HTR-8/SVneo (cell line): ENCODE data around the gene FRMD5.

Experiments
- DNase-seq: peaks from one replicate; pipeline ENCODE4 v3.0.0; 2011; ENCODE audit warnings: low spot score, mixed read lengths; ENCODE audit not compliant: insufficient read length
- FAIRE-seq: peaks from 2 replicates; lab custom pipeline; 2011; peaks lifted over from hg19 to GRCh38; lab: Jason Lieb, UNC

Gene FRMD5

DNA sequence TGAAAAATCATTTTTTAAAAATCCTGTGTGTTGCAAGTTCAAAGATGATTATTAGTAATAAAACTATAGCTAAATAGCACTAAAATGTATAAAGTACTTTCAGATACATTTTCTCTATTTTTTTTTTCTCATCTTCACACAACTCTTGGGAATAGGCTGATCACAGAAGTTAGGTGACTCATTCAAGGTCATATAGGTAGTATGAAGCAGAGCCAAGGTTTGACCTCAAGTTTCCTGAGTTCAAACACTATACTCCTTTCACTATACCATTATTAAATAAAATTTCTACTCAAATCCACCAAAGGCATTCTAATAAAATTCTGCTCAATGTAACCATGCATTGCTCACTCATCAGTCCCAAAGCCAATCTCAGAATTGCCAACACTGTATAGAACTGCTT, 21.3 kb downstream of the FRMD5 start:
- no peak for DNase-seq
- no peak for FAIRE-seq

DNA sequence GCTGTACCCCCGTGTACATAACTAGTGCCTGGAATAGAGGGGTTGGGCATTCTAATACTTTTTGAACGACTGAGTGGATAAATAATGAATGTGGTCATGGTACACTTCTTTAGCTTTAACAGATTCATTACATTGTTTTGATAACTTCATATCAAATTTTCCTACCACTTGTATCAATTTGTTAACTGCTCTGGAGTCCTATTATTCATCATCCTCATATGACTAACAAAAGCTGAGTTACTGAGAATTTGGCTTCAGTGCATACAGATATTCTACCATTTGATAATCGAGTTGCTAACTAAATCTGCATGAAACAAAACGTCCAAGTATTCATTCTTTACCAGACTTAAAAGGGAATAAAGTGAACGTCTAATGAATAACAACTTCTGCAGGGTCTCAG, 31.7 kb downstream of the FRMD5 start:
- FAIRE-seq, result no peak

DNA sequence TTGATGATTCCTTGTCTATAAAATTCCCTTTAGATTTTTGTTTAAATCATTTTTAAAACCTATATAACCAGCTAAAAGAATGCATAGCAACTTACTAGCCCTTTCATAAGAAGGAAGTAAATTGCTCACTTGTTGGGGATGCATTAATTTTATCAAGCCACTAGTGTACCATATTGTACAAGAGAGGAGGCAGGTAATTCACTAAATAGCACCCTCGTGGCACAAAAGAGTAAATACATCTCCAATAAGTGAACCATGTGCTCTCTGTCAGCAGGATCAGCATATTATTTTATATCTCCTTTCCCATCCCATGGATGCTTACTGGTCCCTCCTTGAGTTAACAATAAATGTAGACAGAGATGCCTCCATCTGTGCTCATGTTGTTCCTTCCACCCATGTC, 34.3 kb downstream of the FRMD5 start:
- FAIRE-seq, result no peak
- DNase-seq, result no peak

More for the DNA sequence above, 31.7 kb downstream of the FRMD5 start:
- DNase-seq, result no peak

DNA sequence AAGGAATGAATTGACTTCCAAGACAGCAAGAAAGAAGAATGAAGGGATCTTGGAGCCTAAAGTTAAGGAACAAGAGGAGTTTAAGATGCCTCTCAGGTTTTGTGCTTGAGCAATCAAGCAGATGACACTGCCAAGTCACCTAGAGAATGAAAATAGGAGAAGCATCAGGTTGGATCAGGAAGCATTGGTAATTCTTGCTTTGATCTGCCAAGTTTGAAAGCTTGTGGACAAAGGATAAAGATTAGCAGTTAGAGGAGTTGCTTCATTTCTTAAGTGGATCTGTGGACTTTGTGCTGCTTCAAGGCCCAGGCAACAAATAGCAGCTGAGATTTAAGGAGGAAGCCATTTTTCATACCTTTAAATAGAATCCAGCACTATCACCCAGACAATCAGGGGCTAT, 35.6 kb downstream of the FRMD5 start:
- FAIRE-seq (no peak), DNase-seq (no peak)

DNA sequence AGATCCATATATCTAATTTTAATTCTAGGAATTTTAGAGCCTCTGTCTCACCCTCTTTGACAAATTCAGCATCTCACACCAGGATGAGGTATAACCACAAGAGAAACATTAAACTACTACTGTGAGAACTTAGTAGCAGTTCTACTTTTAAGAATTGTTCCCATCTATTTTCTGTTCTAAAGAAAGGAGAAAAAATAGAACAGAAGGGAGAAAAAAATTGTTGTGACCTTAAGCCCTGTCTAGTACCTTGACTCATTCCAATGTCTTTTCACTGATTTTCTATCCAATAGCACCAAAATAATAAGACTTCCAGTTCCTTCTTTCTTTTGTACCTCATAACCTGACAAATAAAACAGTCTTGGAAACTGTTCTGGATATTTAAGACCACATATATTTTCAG, 37.0 kb downstream of the FRMD5 start:
- FAIRE-seq, result no peak

DNA sequence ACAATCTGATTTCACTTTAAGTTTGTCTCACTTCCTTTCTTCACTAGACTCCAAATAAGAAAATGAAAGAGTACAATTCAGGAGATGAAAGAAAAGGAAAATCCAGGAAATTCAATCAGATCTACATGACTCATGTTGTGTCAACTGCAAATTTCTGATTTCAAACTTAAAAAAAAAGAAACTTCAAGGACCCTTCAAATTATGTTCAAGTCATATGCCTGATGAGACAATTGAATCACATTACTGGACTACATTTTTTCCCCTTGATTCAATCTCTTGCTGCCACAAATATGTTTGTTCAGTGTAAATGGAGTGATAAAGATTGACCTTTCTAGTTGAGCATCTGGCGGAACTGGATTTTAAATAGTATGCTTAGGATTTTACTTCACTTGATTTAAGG, 37.4 kb downstream of the FRMD5 start:
- no peak for FAIRE-seq
- DNase-seq, result peak; percentile 53

More for the DNA sequence above, 37.0 kb downstream of the FRMD5 start:
- DNase-seq, result no peak

DNA sequence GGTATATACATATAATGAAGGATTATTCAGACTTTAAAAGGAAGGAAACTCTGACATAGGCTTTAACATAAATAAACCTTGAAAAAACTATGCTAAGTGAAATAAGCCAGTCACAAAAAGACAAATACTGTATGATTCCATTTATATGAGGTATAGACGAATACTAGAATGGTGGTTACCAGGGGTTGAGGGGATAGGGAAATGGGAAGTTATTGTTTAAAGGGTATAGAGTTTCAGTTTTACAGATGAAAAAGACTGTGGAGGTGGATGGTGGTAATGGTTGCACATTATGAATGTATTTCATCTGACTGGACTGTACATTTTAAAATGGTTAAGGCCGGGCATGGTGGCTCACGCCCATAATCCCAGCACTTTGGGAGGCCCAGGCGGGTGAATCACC, 41.7 kb downstream of the FRMD5 start:
- FAIRE-seq (no peak), DNase-seq (no peak)

DNA sequence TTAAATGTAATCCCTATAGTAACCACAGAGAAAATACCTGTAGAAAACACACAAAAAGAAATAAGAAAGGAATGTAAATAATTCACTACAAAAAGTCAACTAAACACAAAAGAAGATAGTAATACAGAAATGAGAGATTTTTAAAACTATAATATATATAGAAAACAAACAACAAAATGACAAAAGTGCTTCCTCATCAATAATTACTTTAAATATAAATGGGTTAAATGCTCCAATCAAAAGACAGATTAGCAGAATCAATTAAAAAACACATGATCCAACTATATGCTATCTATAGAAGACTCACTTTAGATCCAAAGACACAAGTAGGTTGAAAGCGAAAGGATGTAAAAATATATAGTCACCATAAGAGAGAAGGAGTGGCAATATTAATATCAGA, 45.8 kb downstream of the FRMD5 start:
- FAIRE-seq, result no peak
- no peak for DNase-seq

DNA sequence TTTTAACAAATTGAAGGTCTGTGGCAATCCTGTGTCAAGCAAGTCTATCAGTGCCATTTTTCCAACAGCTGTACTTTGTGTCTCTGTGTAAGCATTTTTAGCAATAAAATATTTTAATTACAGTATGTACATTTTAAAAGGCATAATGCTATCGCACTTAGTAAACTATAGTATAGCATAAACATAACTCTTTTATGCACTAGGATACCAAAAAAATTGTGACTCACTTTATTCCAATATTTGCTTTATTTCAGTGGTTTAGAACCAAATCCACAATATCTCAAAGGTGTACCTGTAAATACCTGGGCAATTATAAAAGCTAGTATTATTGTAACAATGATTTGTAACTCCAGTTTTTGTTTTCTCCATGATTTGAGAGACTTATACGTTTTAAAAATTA, 46.5 kb downstream of the FRMD5 start:
- DNase-seq (no peak), FAIRE-seq (no peak)

DNA sequence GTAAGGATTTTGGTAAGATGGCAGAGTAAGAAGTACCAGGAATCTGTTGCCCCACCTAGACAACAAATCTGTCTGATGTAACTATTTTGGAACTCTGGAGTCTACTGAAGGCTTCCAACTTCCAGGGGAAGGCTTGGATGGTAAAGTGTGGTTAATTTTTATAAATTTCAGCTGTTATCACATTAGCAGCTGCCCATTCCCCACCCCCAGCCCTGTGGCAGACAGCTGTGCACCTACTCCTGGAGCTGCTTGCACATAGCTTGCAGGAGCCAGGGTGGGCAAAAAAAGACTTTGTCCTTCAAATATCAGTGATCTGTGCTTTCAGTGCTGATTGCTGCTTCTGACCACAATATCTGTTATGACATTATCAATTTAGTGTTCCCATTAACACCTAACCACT, 47.4 kb downstream of the FRMD5 start:
- FAIRE-seq, result no peak
- DNase-seq, result no peak

DNA sequence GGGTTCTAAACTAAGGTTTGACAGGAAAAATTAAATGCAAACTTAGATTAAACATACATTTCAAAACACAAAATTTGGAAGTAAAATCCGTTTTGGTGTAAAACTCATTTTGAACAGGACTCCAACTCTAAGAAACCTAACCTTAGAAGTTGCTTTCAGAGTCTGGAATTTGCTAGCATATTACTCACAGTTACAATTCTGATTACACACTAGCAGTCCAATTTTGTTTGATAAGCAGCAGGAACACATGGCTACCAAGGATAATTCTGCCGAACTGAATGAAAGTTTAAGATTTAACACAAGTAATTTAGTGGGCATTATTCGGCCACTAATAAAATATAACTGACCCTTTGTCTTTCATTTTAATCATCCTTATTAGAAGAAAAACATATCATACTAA, 49.6 kb downstream of the FRMD5 start:
- FAIRE-seq, result no peak
- no peak for DNase-seq

DNA sequence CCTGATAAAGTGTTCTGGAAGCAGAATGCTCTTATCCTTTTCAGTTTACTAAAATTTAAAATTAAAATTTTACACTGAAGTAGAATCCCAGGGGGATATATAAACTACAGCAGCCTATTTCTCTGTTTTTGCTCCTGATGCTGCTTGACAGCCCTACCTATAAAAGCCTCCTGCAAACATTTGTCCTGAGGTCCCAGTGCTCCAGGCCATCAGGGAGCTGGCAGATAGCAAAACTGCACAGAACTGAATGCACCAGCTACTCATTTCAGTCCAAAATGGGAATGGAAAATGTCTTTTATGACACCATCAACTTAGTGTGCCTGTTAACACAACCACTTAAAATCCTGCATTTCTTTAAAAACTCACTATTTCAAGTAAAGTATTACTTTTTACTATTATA, 50.1 kb downstream of the FRMD5 start:
- FAIRE-seq (no peak), DNase-seq (no peak)

DNA sequence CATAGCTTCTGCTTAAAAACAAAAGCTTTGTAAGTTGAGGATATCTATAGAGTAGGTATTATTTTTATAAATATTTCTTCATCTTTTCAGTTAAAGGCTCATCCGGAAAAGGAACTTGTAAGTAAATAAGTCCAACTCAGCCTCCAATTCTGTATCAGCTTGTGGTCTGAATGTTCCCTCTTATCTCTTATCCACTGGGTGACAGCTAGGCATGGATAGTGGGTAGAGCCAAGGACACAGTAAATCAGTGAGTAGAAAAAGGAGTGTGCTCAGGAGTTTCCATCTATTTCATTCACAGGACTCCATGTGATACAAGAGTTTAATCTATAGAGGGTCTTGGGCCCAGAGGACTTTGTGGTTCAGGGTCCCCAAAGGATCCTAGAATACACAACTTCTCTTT, 50.9 kb downstream of the FRMD5 start:
- FAIRE-seq (no peak), DNase-seq (no peak)

DNA sequence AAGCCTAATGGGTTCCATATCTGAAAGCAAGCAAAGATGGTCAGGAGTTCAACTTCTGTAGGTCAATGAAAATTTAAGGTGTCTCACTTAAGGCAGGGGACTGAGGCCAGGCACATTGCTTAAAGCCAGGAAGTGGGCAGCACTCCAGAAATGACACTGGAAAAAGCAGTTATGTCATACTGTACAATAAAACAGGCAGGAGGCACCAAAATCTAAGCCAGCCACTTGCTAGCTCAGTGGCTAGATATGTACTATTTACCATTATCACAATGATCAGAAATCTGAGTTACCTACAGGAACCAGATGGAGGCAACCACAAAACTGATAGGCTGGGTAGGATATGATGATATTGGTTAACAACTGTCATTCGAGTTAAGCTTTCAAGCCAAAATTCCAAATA, 57.3 kb downstream of the FRMD5 start:
- FAIRE-seq (peak; percentile 33), DNase-seq (peak; percentile 18)

DNA sequence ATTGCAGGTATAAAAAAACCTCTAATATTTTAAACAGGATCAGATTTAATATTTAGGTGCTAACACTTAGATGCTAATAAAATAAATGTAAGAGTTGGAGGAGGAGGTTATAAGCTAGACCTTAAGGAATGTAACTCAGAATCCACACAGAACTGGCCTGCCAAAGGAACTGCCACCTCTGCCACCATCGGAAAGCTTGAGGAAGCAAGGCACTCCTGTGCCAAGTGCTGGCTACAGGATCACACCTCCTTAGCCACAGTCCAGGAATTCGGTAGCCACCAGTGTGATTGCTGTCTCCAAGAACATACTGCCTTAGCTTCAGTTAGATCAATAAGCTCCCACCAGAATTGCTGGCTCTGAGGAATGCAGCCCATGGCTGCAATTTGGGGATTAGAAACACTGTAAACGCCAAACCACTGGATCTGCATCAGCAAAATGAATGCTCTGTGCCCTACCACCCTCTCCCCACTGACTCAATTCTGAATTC, 58.0 kb downstream of the FRMD5 start:
- DNase-seq, result no peak
- no peak for FAIRE-seq

DNA sequence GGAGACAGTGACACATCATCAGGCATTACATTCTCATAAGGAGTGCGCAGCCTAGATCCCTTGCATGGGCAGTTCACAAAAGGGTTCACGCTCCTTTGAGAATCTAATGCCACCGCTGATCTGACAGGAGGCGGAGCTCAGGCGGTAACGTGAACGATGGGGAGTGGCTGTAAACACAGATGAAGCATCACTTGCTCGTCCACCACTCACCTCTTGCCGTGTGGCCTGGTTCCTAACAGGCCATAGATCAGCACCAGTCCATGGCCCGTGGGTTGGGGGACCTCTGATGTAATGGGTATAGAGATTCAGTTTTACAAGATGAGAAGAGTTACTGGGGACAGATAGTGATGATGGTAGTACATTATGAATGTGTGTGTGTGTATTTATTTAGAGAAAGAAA, 63.0 kb downstream of the FRMD5 start:
- DNase-seq (no peak), FAIRE-seq (no peak)

DNA sequence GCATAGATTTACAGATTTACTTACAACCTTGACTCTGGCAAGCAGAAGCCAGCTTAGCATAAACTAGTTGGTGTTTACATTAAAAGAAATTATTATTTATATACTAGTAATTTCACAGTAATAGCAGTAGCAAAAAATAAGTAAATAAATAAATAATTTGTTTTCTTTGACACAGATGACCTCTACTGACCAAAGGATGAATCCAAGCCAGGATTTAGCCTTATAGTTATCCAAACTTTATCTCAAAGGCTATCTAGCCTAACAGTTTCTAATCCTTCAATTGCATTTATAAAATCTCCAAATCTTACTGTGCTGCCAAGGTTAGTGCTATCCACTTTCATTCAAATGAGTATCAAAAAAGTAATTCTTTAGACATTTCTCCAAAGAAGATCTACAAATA, 64.3 kb downstream of the FRMD5 start:
- DNase-seq, result no peak
- FAIRE-seq, result no peak

DNA sequence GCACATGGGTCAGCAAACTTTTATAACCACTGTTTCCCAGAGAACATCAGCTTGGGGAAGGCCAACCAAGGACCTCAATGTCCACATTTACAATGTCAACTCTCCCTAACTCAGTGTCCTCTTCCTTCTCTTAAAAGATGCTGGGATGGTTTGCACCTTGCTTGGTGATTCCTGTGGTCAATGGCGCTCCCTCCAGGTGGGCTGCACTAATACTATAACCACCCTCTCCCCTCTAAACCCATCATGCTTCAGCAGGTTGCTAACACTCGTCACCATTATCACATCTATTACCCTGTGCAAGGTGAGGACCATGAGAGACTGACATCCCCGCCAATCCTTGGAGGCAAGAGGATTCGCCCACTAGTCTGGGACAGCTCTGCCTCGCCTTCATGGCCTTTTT, 65.2 kb downstream of the FRMD5 start:
- no peak for FAIRE-seq

DNA sequence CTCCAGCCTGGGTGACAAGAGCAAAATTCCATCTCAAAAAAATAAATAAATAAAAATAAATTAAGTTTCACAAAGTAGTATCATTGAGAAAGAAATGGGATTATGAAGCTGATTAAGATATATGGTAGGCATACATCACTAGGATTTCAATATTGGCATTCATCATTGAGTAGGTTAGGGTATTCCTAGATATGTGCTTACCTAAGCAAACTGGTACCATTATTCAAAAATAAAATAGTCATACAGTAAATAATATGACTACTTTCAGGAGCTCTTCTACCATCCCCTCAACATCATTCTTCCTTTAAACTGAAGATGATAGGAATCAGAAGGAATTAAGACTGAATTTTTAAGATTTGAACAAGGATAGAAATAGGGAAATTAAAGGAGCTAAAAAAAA, 66.6 kb downstream of the FRMD5 start:
- DNase-seq, result no peak
- no peak for FAIRE-seq

More for the DNA sequence above, 65.2 kb downstream of the FRMD5 start:
- DNase-seq, result no peak

DNA sequence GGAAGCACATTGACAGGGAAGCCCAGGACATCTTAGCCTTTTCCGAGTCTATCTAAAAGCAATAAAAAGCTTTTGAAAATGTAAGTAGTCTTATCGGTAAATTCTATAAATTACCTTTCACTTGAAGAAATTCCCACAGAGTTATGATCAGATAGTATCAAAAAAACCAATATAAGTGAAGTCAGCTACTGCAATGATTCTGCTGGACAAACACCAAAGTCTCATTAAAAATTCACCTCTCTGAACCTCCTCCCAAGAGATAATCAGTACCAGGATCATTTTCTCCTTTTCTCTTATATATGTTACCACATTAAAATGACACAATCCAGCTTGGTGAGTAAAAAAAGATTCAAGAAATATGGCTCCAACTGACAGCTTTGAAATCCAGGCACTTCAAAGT, 69.2 kb downstream of the FRMD5 start:
- DNase-seq (no peak), FAIRE-seq (no peak)

DNA sequence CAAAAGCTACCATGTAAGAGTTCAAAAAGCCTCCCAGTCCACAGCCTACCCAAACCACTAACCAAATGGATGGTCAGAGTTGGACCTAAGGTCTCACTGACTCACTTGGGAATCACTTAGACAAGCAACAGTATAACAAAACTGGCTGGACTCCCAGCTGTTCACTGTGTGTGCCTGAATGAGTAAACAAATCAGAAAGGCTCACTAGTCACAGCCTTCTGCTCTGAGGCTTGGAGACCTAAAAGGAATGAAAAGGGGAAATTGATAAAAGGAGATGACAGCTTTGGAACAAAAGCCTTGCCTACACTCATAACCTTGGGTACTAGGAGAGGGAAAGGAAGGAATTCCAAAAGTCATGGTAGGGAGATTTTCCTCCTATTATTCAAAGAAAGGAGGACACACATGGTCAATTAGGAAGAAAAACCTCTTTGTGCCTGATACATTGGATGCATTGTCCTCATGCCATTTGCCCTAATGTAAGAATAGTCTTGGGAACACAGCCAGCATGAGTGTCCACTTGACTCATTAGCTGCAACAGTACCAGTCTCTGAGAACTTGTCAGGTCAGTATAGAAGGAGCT, 92.3 kb downstream of the FRMD5 start:
- DNase-seq (peak; percentile 11), FAIRE-seq (no peak)

DNA sequence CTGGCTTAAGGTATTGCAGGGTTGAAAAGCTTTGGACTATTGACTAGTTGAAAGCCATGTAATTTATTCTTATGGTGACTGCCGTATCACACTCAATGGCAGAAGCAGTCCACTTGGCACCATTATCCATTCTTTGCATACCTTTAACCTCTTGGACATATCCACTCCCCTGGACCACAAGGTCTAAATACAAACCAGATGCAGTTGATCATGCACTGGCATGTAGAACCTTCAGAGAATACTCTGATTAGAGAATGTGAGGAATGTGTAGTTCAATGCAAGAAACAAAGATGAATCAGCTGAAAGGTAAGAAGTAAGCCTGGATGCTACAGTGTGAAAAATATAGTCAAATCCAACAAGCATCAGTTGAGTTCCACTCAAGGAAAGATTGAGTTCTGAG, 93.1 kb downstream of the FRMD5 start:
- DNase-seq (peak; percentile 15), FAIRE-seq (no peak)

DNA sequence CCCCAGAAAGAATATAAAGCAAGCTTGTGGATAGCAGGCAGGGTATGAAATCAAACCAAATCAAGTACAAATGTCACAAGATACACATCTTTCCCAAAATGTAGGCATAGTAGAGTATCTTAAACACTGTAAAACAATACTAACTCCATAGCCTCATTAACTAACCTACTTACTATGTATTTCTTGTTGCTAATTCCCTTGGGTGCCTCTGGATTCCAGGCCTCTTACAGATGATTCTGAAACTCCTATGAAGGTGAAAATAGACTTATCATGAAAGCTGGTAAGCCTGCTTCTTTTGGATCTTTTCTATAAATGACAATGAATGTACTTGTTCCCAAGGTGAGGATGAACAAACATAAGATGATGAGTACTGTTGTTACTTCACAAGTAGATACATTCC, 93.8 kb downstream of the FRMD5 start:
- DNase-seq (no peak), FAIRE-seq (no peak)
